GM12891 (cell line): Measurements from ENCODE around the gene ARL9.

Experiments
- PAX5 ChIP-seq: IDR thresholded peaks from 2 replicates; pipeline ENCODE4 v1.6.1; 2011; ENCODE audit warnings: low read length, moderate library complexity, mild to moderate bottlenecking; ENCODE audit not compliant: insufficient read depth, severe bottlenecking
- POLR2A ChIP-seq: IDR thresholded peaks from 2 replicates; pipeline ENCODE4 v1.6.1; 2011; ENCODE audit warnings: low read depth, low read length, control low read depth
- POLR2AphosphoS5 ChIP-seq: IDR thresholded peaks from 2 replicates; pipeline ENCODE4 v1.6.1; 2011; ENCODE audit warnings: low read depth, low read length, control low read depth
- TAF1 ChIP-seq: IDR thresholded peaks from 2 replicates; pipeline ENCODE4 v1.6.1; 2011; ENCODE audit warnings: low read depth, low read length, control low read depth

DNA sequence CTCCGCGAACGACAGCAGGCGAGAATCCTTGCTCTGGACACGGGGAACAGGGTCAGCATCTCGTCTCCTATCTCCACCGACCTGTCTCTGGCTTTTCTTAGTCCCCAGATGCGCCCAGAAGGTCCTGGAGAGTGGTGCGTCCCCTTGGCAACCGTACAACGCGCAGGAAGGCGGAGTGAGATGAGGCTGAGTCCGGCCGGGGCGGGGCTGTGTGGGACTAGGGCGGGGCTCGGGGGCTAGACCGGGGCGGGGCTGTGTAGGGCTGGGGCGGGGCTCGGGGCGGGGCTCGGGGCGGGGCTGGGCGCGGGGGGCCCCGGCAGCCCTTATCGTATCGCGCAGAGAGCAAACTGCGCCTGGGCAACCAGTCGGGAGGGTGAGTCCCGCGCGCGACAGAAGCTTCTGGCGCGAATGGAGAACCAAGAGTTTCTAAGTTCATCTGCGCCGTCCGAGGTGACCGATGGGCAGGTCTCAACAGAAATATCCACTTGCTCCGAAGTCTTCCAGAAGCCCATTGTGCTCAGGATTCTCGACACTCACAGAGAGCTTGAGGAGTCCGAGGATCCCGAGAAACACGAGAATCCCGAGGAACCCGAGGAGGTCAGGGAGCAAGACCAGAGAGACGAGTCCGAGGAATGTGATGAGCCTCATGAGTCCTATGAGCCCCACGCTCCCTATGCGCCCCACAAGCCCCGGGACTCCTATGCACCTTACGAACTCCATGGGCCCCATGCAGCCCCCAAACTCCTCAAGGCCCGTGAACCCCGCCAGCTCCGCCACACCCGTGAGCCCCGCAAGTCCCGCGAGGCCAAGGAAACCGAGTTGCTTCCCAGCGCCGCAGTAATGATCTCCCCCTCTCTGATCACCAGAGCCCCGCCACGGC lies 24.9 kb downstream of the ARL9 start:
- TF ChIP-seq PAX5 = no peak
- no peak for TF ChIP-seq POLR2AphosphoS5
- TF ChIP-seq TAF1 = no peak
- no peak for TF ChIP-seq POLR2A
